WI38 (cell line): ENCODE results near the gene UNCX.
"Not testable (repeated sequence)": the region's sequence is repeated elsewhere in the genome, so short reads cannot be mapped to it uniquely, and the experiment has no call there.

Experiments
- H3K4me3 ChIP-seq: 2 replicates; pipeline ENCODE4 v1.5.1; 2011; ENCODE audit warnings: low read depth, mild to moderate bottlenecking, control low read depth, low read length
- TF ChIP-seq, protein P1 (sequence below): IDR thresholded peaks from 2 replicates; pipeline ENCODE4 v1.5.1; 2012; ENCODE audit warnings: low read depth, mild to moderate bottlenecking, control low read depth, low read length

UNCX gene

DNA sequence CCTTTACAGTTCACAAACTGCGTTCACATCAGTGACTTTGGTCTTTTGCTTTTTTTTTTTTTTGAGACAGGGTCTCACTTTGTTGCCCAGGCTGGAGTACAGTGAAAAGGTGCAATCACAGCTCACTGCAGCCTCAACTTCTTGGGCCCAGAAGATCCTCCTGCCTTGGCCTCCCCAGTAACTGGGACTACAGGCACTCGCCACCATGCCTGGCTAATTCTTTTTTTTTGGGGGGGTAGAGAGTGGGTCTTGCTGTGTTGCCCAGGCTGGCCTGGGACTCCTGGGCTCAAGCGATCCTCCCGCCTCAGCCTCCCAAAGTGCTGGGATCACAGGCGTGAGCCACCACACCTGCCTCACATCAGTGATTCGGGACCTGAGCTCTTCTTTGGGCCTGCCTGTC is 35.7 kb upstream of the UNCX start:
- H3K4me3 ChIP-seq: no peak overlapping the region
- TF ChIP-seq, protein P1, sequence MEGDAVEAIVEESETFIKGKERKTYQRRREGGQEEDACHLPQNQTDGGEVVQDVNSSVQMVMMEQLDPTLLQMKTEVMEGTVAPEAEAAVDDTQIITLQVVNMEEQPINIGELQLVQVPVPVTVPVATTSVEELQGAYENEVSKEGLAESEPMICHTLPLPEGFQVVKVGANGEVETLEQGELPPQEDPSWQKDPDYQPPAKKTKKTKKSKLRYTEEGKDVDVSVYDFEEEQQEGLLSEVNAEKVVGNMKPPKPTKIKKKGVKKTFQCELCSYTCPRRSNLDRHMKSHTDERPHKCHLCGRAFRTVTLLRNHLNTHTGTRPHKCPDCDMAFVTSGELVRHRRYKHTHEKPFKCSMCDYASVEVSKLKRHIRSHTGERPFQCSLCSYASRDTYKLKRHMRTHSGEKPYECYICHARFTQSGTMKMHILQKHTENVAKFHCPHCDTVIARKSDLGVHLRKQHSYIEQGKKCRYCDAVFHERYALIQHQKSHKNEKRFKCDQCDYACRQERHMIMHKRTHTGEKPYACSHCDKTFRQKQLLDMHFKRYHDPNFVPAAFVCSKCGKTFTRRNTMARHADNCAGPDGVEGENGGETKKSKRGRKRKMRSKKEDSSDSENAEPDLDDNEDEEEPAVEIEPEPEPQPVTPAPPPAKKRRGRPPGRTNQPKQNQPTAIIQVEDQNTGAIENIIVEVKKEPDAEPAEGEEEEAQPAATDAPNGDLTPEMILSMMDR: no peak

DNA sequence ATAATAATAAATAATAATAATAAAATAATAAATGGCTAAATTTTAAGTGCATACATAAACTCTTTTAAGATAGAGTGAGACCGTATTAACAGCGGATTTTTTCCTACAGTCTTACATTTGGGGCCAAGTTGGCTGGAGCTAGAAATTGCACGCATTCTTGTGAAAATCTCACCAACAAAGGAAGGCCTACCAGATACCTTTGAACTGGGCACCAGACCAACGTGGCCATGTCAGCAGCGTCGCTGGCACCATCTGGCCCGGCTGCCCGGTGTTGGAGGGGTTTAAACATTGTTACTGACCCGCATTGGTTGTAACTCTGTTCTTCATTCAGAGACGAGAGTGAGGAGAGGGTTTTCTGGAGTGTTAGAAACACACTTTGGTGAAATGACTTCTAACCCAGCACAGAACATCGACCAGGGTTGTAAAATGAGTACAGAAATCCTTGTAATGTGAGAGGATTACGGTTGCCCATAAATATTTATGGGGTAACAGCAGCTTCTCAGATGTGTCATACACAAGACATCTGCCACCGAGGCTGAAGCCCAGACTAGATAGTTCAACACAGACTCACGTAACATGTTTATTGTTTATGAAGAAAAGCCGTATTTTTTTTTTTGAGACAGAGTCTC is 34.6 kb upstream of the UNCX start:
- H3K4me3 ChIP-seq: no peak overlapping the region

DNA sequence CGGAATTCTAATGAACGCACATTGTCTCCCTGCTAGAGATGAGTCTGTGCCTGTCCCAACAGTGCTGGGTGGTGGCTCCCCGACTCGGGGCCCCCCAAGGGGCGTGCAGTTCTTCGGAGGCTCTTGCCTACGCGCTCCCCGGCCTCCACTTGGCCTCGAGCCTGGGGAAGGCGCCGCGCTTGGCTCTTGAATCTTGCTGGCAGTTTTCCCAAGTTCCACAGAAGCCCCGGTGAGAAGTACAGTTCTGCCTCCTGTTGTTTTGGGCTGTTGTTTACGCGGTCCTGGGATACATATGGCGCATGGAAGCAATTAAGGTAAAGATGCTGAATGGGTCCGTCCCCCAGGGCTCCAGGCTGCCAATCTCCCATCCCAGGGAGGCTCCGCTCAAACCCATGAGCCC is 32.6 kb upstream of the UNCX start:
- TF ChIP-seq, protein P1: no peak
- H3K4me3 ChIP-seq: no peak overlapping the region

More for the DNA sequence above, 34.6 kb upstream of the UNCX start:
- TF ChIP-seq, protein P1: no peak

DNA sequence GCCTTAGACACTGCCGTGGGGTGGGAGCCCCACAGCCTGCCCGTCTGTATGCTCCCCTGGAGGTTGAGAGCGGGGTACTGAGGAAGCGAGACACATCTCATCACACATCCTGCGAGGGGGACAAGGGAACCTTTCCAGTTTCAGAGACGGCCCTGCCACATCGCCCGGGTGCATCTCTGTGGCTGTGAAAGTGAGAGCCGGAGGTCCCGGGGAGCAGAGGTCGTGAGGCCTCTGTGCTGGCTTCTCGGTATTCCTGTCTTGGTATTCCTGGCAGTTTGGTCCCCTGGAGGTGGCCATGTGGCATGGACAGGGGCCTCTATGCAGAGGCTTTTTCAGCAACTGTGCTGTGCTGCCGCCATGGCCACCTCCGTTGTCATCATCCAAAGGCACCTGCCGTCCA is 30.8 kb upstream of the UNCX start:
- TF ChIP-seq, protein P1: no peak
- H3K4me3 ChIP-seq: no peak overlapping the region

DNA sequence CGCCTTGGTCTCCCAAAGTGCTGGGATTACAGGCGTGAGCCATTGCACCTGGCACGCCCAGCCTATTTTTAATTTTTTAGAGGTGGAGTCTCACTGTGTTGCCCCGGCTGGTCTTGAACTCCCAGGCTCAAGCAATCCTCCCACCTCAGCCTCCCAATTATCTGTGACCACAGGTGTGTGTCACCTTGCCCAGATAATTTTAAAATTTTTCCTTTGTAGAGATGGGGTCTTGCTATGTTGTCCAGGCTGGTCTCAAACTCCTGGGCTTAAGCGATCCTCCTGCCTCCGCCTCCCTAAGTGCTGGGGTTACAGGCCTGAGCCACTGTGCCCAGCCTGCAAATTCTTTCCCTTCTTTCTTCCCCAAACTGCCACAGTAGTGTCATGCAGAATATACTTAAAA is 29.8 kb upstream of the UNCX start:
- H3K4me3 ChIP-seq: not testable (repeated sequence)

DNA sequence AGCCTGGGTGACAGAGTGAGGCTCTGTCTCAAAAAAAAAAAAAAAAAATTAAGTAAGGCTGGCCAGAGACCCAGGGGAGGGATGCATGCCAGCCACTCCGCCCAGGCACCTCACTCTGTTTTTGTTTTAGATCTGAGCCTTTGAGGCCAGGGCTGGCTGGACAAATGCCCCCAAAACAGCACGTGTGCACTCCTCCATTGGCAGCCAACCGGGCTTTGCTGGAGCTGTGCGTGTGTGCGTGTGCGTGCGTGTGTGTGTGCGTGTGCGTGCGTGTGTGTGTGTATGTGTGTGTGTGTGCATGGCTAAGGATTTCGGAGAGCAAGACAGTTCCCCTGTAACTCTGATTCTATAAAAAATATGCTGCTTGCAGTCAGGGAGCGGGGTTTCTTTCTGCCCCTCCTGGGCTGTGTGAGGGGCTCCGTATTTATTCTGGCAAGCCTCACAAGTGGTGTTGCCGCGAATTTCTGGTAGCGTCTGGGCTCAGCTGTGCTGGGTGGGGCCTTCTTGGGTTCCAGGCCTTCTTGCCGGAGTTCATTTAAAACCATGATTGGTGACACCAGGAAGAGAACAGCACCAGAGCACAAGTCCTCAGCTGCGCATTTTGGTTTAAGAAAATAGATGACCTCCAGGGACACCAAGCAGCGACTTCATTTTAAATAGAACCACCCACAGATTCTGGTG is 28.1 kb upstream of the UNCX start:
- no peak overlapping the region for H3K4me3 ChIP-seq
- TF ChIP-seq, protein P1: no peak

DNA sequence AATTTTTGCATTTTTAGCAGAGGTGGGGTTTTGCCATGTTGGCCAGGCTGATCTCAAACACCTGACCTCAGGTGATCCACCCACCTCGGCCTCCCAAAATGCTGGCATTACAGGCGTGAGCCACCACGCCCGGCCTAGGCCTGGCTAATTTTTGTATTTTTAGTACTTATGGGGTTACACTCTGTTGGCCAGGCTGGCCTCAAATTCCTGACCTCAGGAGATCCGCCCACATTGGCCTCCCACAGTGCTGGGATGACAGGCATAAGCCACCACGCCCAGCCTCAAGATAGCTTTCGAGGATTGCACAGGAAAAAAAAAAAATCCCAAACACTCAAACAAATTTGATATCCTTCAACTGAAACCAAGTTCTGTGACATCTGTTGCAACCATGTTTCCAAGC is 26.9 kb upstream of the UNCX start:
- H3K4me3 ChIP-seq: not testable (repeated sequence)

DNA sequence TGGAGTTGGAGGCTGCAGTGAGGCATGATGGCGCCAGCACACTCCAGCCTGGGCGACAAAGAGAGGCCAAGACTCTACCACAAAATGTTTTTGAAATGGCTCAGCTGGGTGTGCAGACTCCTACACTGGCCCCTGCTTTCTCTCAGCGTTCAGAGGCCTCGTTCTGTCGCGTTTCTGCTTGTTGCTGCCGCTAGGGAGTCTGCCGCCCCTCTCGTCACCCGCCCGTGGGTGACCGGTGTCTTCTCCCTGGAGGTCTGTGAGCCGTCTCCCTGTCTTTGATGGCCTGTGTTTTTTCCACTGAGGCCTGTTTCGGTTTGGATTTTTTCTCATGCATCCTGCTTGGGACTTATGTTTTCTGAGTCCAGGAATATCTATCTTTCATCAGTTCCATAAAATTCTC is 23.6 kb upstream of the UNCX start:
- no peak overlapping the region for H3K4me3 ChIP-seq
- TF ChIP-seq, protein P1: no peak
